Smooth muscle cell (in vitro differentiated cells): Measurements from ENCODE around the gene DMD. TPM values are rescaled to one million over a fixed set of nuclear protein-coding genes. Genes with fewer than 3 reads are reported as not detected.

Experiments used
- DNase-seq: peaks from one replicate; lab custom pipeline; 2025; ENCODE audit not compliant: unreplicated experiment; lab: John Stamatoyannopoulos, UW
- H2AFZ ChIP-seq: fragments of 200-600 bp; sonication (generic); 2 replicates; pipeline ENCODE4 v1.6.0; 2016; ENCODE audit warnings: antibody characterized with exemption, low read depth, mild to moderate bottlenecking
- H3F3A ChIP-seq: fragments of 200-600 bp; sonication (generic); 2 replicates; pipeline ENCODE4 v1.6.0; 2017; ENCODE audit warnings: antibody characterized with exemption, low read depth
- H3K27ac ChIP-seq: fragments of 200-600 bp; sonication (generic); 2 replicates; pipeline ENCODE4 v1.5.1; 2016; ENCODE audit warnings: low read depth, mild to moderate bottlenecking
- H3K27me3 ChIP-seq: fragments of 200-600 bp; sonication (generic); 2 replicates; pipeline ENCODE4 v1.6.1; 2016; ENCODE audit warnings: low read depth, mild to moderate bottlenecking
- H3K36me3 ChIP-seq: fragments of 200-600 bp; sonication (generic); 2 replicates; pipeline ENCODE4 v1.5.1; 2016; ENCODE audit warnings: low read depth
- H3K4me1 ChIP-seq: fragments of 200-600 bp; sonication (generic); 2 replicates; pipeline ENCODE4 v1.5.1; 2016; ENCODE audit warnings: low read depth
- H3K4me2 ChIP-seq: fragments of 200-600 bp; sonication (generic); 2 replicates; pipeline ENCODE4 v1.6.0; 2016; ENCODE audit warnings: mild to moderate bottlenecking
- H3K4me3 ChIP-seq: fragments of 200-600 bp; sonication (generic); 2 replicates; pipeline ENCODE4 v1.5.1; 2016; ENCODE audit warnings: mild to moderate bottlenecking
- H3K79me2 ChIP-seq: fragments of 200-600 bp; sonication (generic); 2 replicates; pipeline ENCODE4 v1.6.0; 2016; ENCODE audit warnings: low read depth, mild to moderate bottlenecking
- H3K9ac ChIP-seq: fragments of 200-600 bp; sonication (generic); 2 replicates; pipeline ENCODE4 v1.6.0; 2016; ENCODE audit warnings: low read depth
- H3K9me3 ChIP-seq: fragments of 200-600 bp; sonication (generic); replicated peaks from 2 replicates; pipeline ENCODE4 v1.5.1; 2016; ENCODE audit warnings: low read depth
- H4K20me1 ChIP-seq: fragments of 200-600 bp; sonication (generic); 2 replicates; pipeline ENCODE4 v1.6.0; 2016; ENCODE audit warnings: low read depth
- WGBS: methylation state at CpG from one replicate; pipeline ENCODE4 v1.1.7; 2016; ENCODE audit warnings: low lambda C conversion rate; 5-methylcytosine and 5-hydroxymethylcytosine counted together
- polyA plus RNA-seq: library from polyadenylated mRNA; unstranded; fragments of >200 nt; fragmentation: Nextera tagmentation; extraction: Ambion mirVana; gene quantifications from 2 replicates; pipeline ENCODE4 v1.2.1, GENCODE V29; 2016
- total RNA-seq: library from RNA; depleted of rRNA; stranded (reverse); fragments of >200 nt; gene quantifications from 2 replicates; pipeline ENCODE4 v1.2.3, GENCODE V29; 2014
- TF ChIP-seq, protein P1 (sequence below): fragments of 200-600 bp; sonication (generic); IDR thresholded peaks from 2 replicates; pipeline ENCODE4 v1.5.1; 2017; ENCODE audit warnings: borderline replicate concordance, mild to moderate bottlenecking, antibody characterized with exemption; ENCODE audit not compliant: insufficient read depth, poor library complexity, severe bottlenecking

Gene DMD
- total and polyA plus RNA-seq, 2 experiments from 2014 or later: 12.3 to 12.6 TPM

DNA sequence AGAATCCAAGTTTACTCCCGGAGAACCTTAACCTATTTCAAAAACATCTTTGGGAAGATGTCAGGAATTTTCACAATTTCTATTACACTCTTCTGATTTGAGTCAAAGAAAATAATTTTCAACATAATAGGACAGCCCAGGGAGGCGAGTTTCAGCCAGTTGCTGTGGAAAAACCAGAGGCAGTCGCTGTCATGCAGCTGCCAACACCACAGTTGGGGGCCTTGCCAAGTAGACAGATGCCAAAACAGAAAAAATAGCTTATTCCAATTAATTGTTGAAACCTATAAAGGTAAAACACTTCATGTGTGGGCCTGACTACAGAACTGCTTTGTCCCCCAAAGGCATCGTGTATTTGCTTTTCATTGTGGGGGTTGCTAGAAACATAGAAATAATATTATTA lies 225.8 kb downstream of the DMD start:
- Histone ChIP-seq H3K79me2 (no peaks in the 10 kb centered on the region), H3K4me2 (no peak overlapping the region), H4K20me1 (no peaks in the 10 kb centered on the region), H3K4me3 (no peak overlapping the region), H3F3A (no peaks in the 10 kb centered on the region), H3K27me3 (no peaks in the 10 kb centered on the region), H3K9me3 (no peaks in the 10 kb centered on the region), H2AFZ (no peak overlapping the region), H3K9ac (no peak overlapping the region), H3K27ac (no peak overlapping the region), H3K36me3 (no peaks in the 10 kb centered on the region), H3K4me1 (no peaks in the 10 kb centered on the region)
- WGBS: 97% methylated on average over 4 of the region's 4 CpGs
- TF ChIP-seq, protein P1, sequence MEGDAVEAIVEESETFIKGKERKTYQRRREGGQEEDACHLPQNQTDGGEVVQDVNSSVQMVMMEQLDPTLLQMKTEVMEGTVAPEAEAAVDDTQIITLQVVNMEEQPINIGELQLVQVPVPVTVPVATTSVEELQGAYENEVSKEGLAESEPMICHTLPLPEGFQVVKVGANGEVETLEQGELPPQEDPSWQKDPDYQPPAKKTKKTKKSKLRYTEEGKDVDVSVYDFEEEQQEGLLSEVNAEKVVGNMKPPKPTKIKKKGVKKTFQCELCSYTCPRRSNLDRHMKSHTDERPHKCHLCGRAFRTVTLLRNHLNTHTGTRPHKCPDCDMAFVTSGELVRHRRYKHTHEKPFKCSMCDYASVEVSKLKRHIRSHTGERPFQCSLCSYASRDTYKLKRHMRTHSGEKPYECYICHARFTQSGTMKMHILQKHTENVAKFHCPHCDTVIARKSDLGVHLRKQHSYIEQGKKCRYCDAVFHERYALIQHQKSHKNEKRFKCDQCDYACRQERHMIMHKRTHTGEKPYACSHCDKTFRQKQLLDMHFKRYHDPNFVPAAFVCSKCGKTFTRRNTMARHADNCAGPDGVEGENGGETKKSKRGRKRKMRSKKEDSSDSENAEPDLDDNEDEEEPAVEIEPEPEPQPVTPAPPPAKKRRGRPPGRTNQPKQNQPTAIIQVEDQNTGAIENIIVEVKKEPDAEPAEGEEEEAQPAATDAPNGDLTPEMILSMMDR: no peak
- DNase-seq: no peak

DNA sequence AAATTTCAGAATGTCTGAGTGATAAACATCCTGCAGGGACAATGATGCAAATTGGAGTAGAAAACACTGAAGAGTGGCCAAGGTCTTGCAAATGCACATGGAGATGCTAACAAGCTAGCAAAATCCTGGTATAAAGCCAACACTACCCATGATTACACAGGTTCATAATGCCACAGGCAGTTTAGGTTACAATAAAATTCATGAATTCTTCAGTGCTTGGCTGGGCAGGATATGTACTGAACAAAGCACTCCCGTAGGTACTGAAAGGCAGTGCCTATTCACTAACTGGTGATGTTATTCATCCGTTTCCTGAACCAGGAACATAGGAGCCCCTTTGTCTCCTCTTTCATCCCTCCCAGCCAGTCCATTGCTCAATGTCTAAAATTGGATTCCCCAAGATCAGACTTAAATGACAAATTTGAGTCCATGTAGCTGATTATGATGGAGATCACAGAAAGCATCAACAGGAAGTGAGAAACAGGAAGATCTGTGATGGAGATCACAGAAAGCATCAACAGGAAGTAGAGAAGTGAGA lies 244.5 kb downstream of the DMD start:
- Histone ChIP-seq H3K4me1 (no peaks in the 10 kb centered on the region), H3K9ac (no peak overlapping the region), H2AFZ (no peak overlapping the region), H4K20me1 (no peaks in the 10 kb centered on the region), H3K79me2 (no peaks in the 10 kb centered on the region), H3K4me3 (no peak overlapping the region), H3K27me3 (no peaks in the 10 kb centered on the region), H3K27ac (no peak overlapping the region), H3F3A (no peaks in the 10 kb centered on the region), H3K4me2 (no peak overlapping the region), H3K36me3 (no peaks in the 10 kb centered on the region), H3K9me3 (no peaks in the 10 kb centered on the region)
- TF ChIP-seq, protein P1: no peak
- DNase-seq: no peak
- WGBS: 97% methylated on average over 2 of the region's 2 CpGs

DNA sequence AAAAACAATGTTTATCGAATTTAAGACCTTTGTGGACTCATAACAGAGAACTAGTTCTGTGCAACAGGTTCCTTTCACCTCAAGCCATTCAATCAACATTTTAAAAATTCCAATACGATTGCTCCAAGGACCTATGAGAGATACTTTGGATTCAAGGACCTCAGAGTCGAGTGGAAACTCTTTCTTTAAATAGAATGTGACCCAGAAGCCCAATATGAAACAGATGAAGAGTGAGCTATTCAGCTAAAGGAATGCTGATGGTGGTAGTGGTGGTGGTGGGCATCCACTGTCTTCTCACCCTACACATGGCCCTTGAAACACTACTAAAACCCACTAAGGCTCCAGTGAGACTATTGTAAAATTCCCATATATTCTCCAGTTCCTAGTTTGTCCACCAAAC lies 257.2 kb downstream of the DMD start:
- no peak overlapping the region for H3K4me2 ChIP-seq
- no peak for DNase-seq
- H3F3A ChIP-seq: no peaks in the 10 kb centered on the region
- no peaks in the 10 kb centered on the region for H3K4me1 ChIP-seq
- no peaks in the 10 kb centered on the region for H3K79me2 ChIP-seq
- WGBS: 79% methylated on average over 3 of the region's 3 CpGs
- no peak overlapping the region for H2AFZ ChIP-seq
- no peaks in the 10 kb centered on the region for H4K20me1 ChIP-seq
- TF ChIP-seq, protein P1: no peak
- no peaks in the 10 kb centered on the region for H3K27me3 ChIP-seq
- H3K9ac ChIP-seq: no peak overlapping the region
- no peak overlapping the region for H3K27ac ChIP-seq
- no peak overlapping the region for H3K4me3 ChIP-seq
- H3K9me3 ChIP-seq: no peaks in the 10 kb centered on the region
- H3K36me3 ChIP-seq: no peaks in the 10 kb centered on the region

DNA sequence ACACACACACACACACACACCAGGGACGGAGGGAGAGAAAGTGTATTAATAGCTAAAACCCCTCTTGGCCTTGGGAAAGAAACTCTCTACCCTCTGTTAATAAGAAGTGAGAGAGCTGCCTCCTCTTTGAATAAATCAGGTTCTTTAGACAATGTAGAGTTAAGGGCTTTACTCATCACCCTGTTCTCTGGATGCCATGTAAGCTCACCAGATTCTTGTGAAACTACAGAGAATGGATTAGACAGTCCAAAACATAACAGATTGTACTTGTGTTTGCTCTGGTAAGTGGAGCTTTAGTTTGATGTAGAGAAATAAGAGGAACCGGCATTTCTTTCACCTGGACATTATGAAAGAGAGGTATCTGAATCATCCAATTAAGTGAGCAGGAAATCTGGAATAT lies 263.2 kb downstream of the DMD start:
- no peaks in the 10 kb centered on the region for H3K9me3 ChIP-seq
- H3F3A ChIP-seq: no peaks in the 10 kb centered on the region
- H2AFZ ChIP-seq: no peak overlapping the region
- DNase-seq: no peak
- H3K4me2 ChIP-seq: no peak overlapping the region
- H3K27me3 ChIP-seq: no peaks in the 10 kb centered on the region
- WGBS: 89% methylated on average over 2 of the region's 2 CpGs
- no peak overlapping the region for H3K9ac ChIP-seq
- H3K4me1 ChIP-seq: no peaks in the 10 kb centered on the region
- no peak overlapping the region for H3K4me3 ChIP-seq
- no peak overlapping the region for H3K27ac ChIP-seq
- no peaks in the 10 kb centered on the region for H4K20me1 ChIP-seq
- no peaks in the 10 kb centered on the region for H3K79me2 ChIP-seq
- H3K36me3 ChIP-seq: no peaks in the 10 kb centered on the region
- TF ChIP-seq, protein P1: no peak
